Activated naive CD8-positive, alpha-beta T cell (primary cell): ENCODE data around the gene LYZL2.
"Not testable (repeated sequence)": the region's sequence is repeated elsewhere in the genome, so short reads cannot be mapped to it uniquely, and the experiment has no call there.

Source experiments
- H3K27ac Mint-ChIP-seq: one replicate; pipeline ENCODE4 v1.8.0; 2021; ENCODE audit warnings: mixed read lengths
- H3K27me3 Mint-ChIP-seq: one replicate; pipeline ENCODE4 v1.8.0; 2021; ENCODE audit warnings: mixed read lengths
- H3K36me3 Mint-ChIP-seq: one replicate; pipeline ENCODE4 v1.8.0; 2021; ENCODE audit warnings: mixed read lengths
- H3K4me1 Mint-ChIP-seq: one replicate; pipeline ENCODE4 v1.8.0; 2021; ENCODE audit warnings: low read depth, mixed read lengths
- H3K4me3 Mint-ChIP-seq: one replicate; pipeline ENCODE4 v1.8.0; 2021; ENCODE audit warnings: mild to moderate bottlenecking, mixed read lengths
- H3K9me3 Mint-ChIP-seq: one replicate; pipeline ENCODE4 v1.8.0; 2021; ENCODE audit warnings: low read depth, mixed read lengths

Gene LYZL2

GRCh38 chr10:30647089-30647488 lies 17.5 kb upstream of the LYZL2 start:
- Mint-ChIP-seq H3K36me3 (no peaks in the 10 kb centered on the region), H3K9me3 (no peaks in the 10 kb centered on the region), H3K27ac (no peak overlapping the region), H3K27me3 (peaks cover 26% of the 10 kb centered on the region), H3K4me3 (no peak overlapping the region), H3K4me1 (peaks cover 2% of the 10 kb centered on the region)

- Mint-ChIP-seq H3K4me1 (peaks cover 2% of the 10 kb centered on the region), H3K27me3 (peaks cover 30% of the 10 kb centered on the region)
Observed at GRCh38 chr10:30645340-30645827, 15.8 kb upstream of the LYZL2 start.

GRCh38 chr10:30644408-30644861 lies 14.9 kb upstream of the LYZL2 start:
- H3K27ac Mint-ChIP-seq, H3K4me3 Mint-ChIP-seq, H3K4me1 Mint-ChIP-seq, H3K36me3 Mint-ChIP-seq, H3K9me3 Mint-ChIP-seq: not testable (repeated sequence)
- peaks cover 31% of the 10 kb centered on the region for H3K27me3 Mint-ChIP-seq

More at GRCh38 chr10:30645340-30645827, 15.8 kb upstream of the LYZL2 start:
- Mint-ChIP-seq H3K9me3 (no peaks in the 10 kb centered on the region), H3K36me3 (no peaks in the 10 kb centered on the region), H3K27ac (no peak overlapping the region), H3K4me3 (no peak overlapping the region)

- H3K4me1 Mint-ChIP-seq, H3K36me3 Mint-ChIP-seq, H3K27ac Mint-ChIP-seq, H3K4me3 Mint-ChIP-seq, H3K9me3 Mint-ChIP-seq: not testable (repeated sequence)
- H3K27me3 Mint-ChIP-seq, result peaks cover 26% of the 10 kb centered on the region
Observed at GRCh38 chr10:30643557-30644199, 14.1 kb upstream of the LYZL2 start.

- H3K27ac Mint-ChIP-seq, H3K36me3 Mint-ChIP-seq, H3K9me3 Mint-ChIP-seq, H3K4me3 Mint-ChIP-seq, H3K4me1 Mint-ChIP-seq: not testable (repeated sequence)
- peaks cover 27% of the 10 kb centered on the region for H3K27me3 Mint-ChIP-seq
Observed at GRCh38 chr10:30642856-30643255, 13.3 kb upstream of the LYZL2 start.

- no peaks in the 10 kb centered on the region for H3K36me3 Mint-ChIP-seq
- peaks cover 19% of the 10 kb centered on the region for H3K27me3 Mint-ChIP-seq
- no peaks in the 10 kb centered on the region for H3K4me1 Mint-ChIP-seq
- no peaks in the 10 kb centered on the region for H3K9me3 Mint-ChIP-seq
- H3K4me3 Mint-ChIP-seq, result no peak overlapping the region
- H3K27ac Mint-ChIP-seq, result no peak overlapping the region
Observed at GRCh38 chr10:30639946-30640786, 10.6 kb upstream of the LYZL2 start.

- Mint-ChIP-seq H3K4me1 (no peaks in the 10 kb centered on the region), H3K27me3 (peaks cover 18% of the 10 kb centered on the region), H3K4me3 (no peak overlapping the region), H3K27ac (no peak overlapping the region), H3K9me3 (no peaks in the 10 kb centered on the region), H3K36me3 (no peaks in the 10 kb centered on the region)
Observed at GRCh38 chr10:30637881-30638467, 8.4 kb upstream of the LYZL2 start.

GRCh38 chr10:30631188-30631587 lies 1.6 kb upstream of the LYZL2 start:
- Mint-ChIP-seq H3K4me1 (no peaks in the 10 kb centered on the region), H3K9me3 (no peaks in the 10 kb centered on the region), H3K36me3 (no peaks in the 10 kb centered on the region), H3K27ac (no peak overlapping the region), H3K4me3 (no peak overlapping the region), H3K27me3 (peaks cover 10% of the 10 kb centered on the region)

GRCh38 chr10:30630571-30630970 lies 1.0 kb upstream of the LYZL2 start:
- H3K36me3 Mint-ChIP-seq, result no peaks in the 10 kb centered on the region
- no peak overlapping the region for H3K27ac Mint-ChIP-seq
- peaks cover 10% of the 10 kb centered on the region for H3K27me3 Mint-ChIP-seq
- H3K4me1 Mint-ChIP-seq, result no peaks in the 10 kb centered on the region
- H3K9me3 Mint-ChIP-seq, result no peaks in the 10 kb centered on the region
- H3K4me3 Mint-ChIP-seq, result no peak overlapping the region

- not testable (repeated sequence) for H3K9me3 Mint-ChIP-seq, H3K36me3 Mint-ChIP-seq, H3K27ac Mint-ChIP-seq, H3K4me3 Mint-ChIP-seq, H3K4me1 Mint-ChIP-seq, H3K27me3 Mint-ChIP-seq
Observed at GRCh38 chr10:30628576-30628975, 977 bp downstream of the LYZL2 start.

GRCh38 chr10:30626837-30627236 lies 2.7 kb downstream of the LYZL2 start:
- H3K9me3 Mint-ChIP-seq, H3K4me3 Mint-ChIP-seq, H3K4me1 Mint-ChIP-seq, H3K27me3 Mint-ChIP-seq, H3K36me3 Mint-ChIP-seq, H3K27ac Mint-ChIP-seq: not testable (repeated sequence)

GRCh38 chr10:30626196-30626595 lies 3.4 kb downstream of the LYZL2 start:
- H3K27ac Mint-ChIP-seq, H3K4me3 Mint-ChIP-seq, H3K9me3 Mint-ChIP-seq, H3K36me3 Mint-ChIP-seq, H3K4me1 Mint-ChIP-seq, H3K27me3 Mint-ChIP-seq: not testable (repeated sequence)

GRCh38 chr10:30625080-30625479 lies 4.5 kb downstream of the LYZL2 start:
- H3K27me3 Mint-ChIP-seq, result no peaks in the 10 kb centered on the region
- H3K9me3 Mint-ChIP-seq, result no peaks in the 10 kb centered on the region
- H3K4me3 Mint-ChIP-seq, result no peak overlapping the region
- no peaks in the 10 kb centered on the region for H3K36me3 Mint-ChIP-seq
- H3K4me1 Mint-ChIP-seq, result no peaks in the 10 kb centered on the region
- no peak overlapping the region for H3K27ac Mint-ChIP-seq

GRCh38 chr10:30619966-30620365 lies 9.6 kb downstream of the LYZL2 start:
- H3K27ac Mint-ChIP-seq, result no peak overlapping the region
- no peaks in the 10 kb centered on the region for H3K36me3 Mint-ChIP-seq
- no peaks in the 10 kb centered on the region for H3K4me1 Mint-ChIP-seq
- no peaks in the 10 kb centered on the region for H3K9me3 Mint-ChIP-seq
- peaks cover 8% of the 10 kb centered on the region for H3K27me3 Mint-ChIP-seq
- no peak overlapping the region for H3K4me3 Mint-ChIP-seq

- Mint-ChIP-seq H3K4me1 (no peaks in the 10 kb centered on the region), H3K4me3 (no peak overlapping the region), H3K36me3 (no peaks in the 10 kb centered on the region), H3K9me3 (no peaks in the 10 kb centered on the region), H3K27ac (no peak overlapping the region), H3K27me3 (peaks cover 10% of the 10 kb centered on the region)
Observed at GRCh38 chr10:30617070-30617469, 12.5 kb downstream of the LYZL2 start.
